Tibial artery (tissue), 4 donors: ENCODE data around the gene MRPL42.

Experiments
- DNase-seq, 2 donors: peaks; one replicate each; pipeline ENCODE4 v3.0.0-alpha.2; 2019
- H3K27ac ChIP-seq, 2 donors: fragments of 200-600 bp; sonication (generic) in 1 of 2; 1 replicate in 1 of 2; 2 replicates in 1 of 2; pipeline ENCODE4 v1.5.1; 2018 to 2019; ENCODE audit warnings: mild to moderate bottlenecking in 1 of 2
- H3K27me3 ChIP-seq, 2 donors: fragments of 200-600 bp; sonication (generic) in 1 of 2; one replicate each; pipeline versions ENCODE4 v1.5.1 to v1.6.0; 2016 to 2019
- H3K36me3 ChIP-seq, 3 donors: fragments of 200-600 bp; sonication (generic) in 2 of 3; one replicate each; pipeline ENCODE4 v1.5.1; 2016 to 2019; ENCODE audit warnings: mild to moderate bottlenecking in 2 of 3
- H3K4me1 ChIP-seq, 4 donors: fragments of 200-600 bp; sonication (generic) in 2 of 4; 1 replicate in 3 of 4; 2 replicates in 1 of 4; pipeline ENCODE4 v1.5.1; 2016 to 2019
- H3K4me3 ChIP-seq, 2 donors: fragments of 200-600 bp; sonication (generic) in 1 of 2; 1 replicate in 1 of 2; 2 replicates in 1 of 2; pipeline ENCODE4 v1.5.1; 2018 to 2019; ENCODE audit warnings: mild to moderate bottlenecking in 2 of 2
- H3K9me3 ChIP-seq, 3 donors: fragments of 200-600 bp; sonication (generic) in 1 of 3; one replicate each; pipeline ENCODE4 v1.5.1; 2016 to 2019
- intact Hi-C: fragments of 100-400 bp; cut with DNase I; formaldehyde crosslinking; loops from one replicate; pipeline ENCODE4 v1.15.0; 2023; ENCODE audit warnings: low total_unique reads
- TF ChIP-seq, protein P1 (sequence below), 2 experiments: fragments of 200-600 bp in 1 of 2; fragments of 450-650 bp in 1 of 2; IDR thresholded peaks; one replicate each; pipeline ENCODE4 v1.5.1; 2017 to 2019; ENCODE audit warnings: antibody characterized with exemption in 2 of 2, mild to moderate bottlenecking in 1 of 2, moderate library complexity in 1 of 2

MRPL42 gene

DNA sequence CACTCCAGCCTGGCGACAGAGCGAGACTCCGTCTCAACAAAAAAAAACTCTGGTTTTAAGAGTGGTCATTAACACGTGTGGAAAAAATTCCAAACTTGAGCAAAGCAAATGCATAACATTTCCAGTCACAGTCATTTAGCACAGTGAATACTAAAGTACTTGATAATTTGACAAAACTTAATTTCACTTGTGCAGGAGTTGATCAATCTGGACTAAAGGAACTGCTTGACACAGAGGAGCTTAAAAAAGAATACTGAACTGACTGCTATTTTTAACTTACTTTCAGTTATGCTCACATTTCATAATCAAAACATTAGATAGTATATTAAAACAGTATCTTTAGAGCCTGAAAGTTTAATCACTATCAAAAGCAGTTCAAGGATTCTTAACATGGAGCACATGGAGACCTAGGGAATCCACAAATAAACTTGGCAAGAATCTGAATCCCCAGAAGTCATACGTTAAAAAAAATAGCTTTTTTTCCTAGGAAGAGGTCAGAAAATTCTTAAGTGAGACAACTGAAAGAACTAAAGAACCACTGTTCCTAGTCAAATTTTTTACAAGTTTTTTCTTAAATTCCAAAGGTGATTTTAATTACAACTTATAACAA is 33.0 kb upstream of the MRPL42 start:
- intact Hi-C loops: no loop called here
- Histone ChIP-seq H3K27ac (peak overlapping the region; percentile 44), H3K27me3 (no peaks in the 10 kb centered on the region), H3K9me3 (no peaks in the 10 kb centered on the region), H3K36me3 (no peaks in the 10 kb centered on the region), H3K4me3 (peak overlapping the region; percentile 2 to 29), H3K4me1 (peaks cover 0 to 81% (median 27%) of the 10 kb centered on the region in 4 donors)
- TF ChIP-seq, protein P1, sequence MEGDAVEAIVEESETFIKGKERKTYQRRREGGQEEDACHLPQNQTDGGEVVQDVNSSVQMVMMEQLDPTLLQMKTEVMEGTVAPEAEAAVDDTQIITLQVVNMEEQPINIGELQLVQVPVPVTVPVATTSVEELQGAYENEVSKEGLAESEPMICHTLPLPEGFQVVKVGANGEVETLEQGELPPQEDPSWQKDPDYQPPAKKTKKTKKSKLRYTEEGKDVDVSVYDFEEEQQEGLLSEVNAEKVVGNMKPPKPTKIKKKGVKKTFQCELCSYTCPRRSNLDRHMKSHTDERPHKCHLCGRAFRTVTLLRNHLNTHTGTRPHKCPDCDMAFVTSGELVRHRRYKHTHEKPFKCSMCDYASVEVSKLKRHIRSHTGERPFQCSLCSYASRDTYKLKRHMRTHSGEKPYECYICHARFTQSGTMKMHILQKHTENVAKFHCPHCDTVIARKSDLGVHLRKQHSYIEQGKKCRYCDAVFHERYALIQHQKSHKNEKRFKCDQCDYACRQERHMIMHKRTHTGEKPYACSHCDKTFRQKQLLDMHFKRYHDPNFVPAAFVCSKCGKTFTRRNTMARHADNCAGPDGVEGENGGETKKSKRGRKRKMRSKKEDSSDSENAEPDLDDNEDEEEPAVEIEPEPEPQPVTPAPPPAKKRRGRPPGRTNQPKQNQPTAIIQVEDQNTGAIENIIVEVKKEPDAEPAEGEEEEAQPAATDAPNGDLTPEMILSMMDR (IDR thresholded peaks at IDR 0.05): no peak
- no peak for DNase-seq

DNA sequence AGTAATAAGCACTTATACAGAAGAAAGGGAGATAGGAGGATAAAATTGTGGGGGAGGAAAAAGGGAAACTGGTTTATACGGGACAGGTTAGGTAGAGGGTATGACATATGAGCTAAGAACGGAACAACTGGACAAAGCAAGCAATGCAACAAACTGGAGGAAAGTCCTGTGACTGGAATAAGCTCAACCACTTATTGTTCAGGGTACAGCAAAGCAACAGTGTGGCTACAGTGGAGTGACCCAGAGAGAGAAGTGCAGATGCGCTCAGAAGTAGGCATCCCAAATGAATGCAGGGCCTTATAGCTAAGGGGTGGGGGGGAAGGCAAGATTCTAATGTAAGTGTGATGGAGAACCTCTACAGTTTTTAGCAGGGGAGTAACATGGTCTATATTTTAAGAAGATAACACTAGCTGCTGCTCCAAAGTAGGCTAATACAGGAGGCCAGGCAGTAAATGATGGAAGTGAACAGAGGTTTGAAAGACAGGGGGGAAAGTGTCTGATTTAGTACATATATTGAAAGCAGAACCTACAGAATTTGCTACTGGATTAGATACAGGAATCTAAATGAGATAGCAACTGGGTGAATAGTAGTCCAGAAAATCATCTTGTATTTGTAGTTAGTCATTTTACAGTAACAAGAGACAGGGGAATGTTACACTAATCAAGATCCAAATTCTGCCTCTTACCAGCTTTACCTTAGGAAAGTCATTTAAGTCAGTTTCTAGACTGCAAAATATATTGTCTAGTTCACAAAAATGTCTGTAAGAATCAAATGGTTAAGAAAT is 28.9 kb upstream of the MRPL42 start:
- no peak for DNase-seq
- Histone ChIP-seq H3K4me1 (peaks cover 0 to 74% (median 35%) of the 10 kb centered on the region in 4 donors), H3K9me3 (no peaks in the 10 kb centered on the region), H3K27me3 (no peaks in the 10 kb centered on the region), H3K36me3 (no peaks in the 10 kb centered on the region), H3K4me3 (no peak overlapping the region), H3K27ac (no peak overlapping the region)
- TF ChIP-seq, protein P1 (IDR thresholded peaks at IDR 0.05): no peak
- intact Hi-C loops: no loop called here

DNA sequence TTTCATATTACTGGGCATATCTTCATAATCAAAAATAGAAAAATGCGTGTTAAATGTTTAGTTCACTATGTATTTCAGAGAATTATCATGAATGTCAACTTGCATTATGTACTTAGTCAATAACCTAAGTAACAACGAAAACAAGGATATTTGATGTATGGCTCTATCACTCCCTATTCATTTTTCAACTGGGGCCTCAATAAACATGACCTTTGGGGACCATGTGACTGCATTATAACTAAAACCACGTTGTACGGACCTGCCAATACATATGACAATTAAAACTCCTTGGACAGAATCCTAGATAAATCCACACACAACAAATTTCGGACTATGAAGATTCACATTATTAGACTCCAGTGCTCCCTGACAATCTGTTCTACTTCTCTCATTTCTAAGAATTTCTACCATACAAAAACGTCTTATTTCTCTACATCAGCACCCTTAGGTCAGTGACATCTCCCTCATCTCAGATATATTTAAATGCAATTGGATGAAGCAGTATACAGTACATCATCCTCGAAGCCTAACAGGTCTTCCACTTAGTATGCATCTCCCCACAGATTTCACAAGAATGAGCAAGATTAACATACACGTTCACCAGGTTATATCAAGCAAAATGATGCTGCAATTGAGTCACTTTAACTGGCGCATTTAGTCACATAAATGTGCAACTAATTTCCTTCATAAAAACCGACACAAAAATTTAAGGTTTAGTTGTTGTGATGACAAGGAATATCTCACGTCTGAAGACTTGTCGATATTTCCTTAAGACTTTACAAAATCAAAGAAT is 27.1 kb upstream of the MRPL42 start:
- Histone ChIP-seq H3K4me3 (peak overlapping the region; percentile 95 to 100), H3K9me3 (no peaks in the 10 kb centered on the region), H3K27ac (peak overlapping the region in 1 of 2 donors; percentile 98), H3K36me3 (no peaks in the 10 kb centered on the region), H3K27me3 (no peaks in the 10 kb centered on the region), H3K4me1 (peaks cover 0 to 58% (median 25%) of the 10 kb centered on the region in 4 donors)
- TF ChIP-seq, protein P1 (IDR thresholded peaks at IDR 0.05): no peak
- intact Hi-C loops: no loop called here
- DNase-seq: no peak

DNA sequence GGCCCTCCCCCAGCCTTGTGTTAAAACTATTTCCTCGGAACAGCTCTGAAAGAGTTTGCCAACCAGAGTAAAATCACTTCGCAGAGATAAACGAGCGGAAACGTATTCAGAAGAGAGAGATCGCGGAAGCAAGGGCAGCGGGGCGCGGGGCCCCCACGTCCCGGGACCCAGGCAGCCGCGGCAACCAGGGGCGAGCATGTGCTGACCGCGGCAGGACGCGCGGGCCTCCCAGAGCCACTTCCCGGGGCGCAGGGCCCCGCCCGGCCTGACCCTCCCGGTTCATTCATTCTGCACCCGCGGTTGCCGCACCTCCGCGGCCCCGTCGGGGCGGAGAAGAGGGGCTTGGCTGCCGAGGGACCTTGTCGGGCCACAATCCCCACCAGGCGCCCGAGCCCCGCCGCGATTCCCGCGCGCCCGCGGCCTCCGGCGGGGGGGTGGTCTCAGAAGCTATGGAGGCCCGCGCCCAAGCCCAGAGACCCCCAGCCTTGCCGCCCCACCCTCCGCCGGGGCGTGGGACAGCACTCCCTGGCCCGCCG is 26.2 kb upstream of the MRPL42 start:
- peak overlapping the region; percentile 95 to 100 for H3K4me3 ChIP-seq
- no peaks in the 10 kb centered on the region for H3K9me3 ChIP-seq
- no peaks in the 10 kb centered on the region for H3K27me3 ChIP-seq
- DNase-seq: peak in 1 of 2 donors; percentile 74
- TF ChIP-seq, protein P1 (IDR thresholded peaks at IDR 0.05): no peak
- peak overlapping the region; percentile 98 for H3K27ac ChIP-seq
- H3K4me1 ChIP-seq: peaks cover 0 to 49% (median 24%) of the 10 kb centered on the region in 4 donors
- intact Hi-C loops: no loop called here
- no peaks in the 10 kb centered on the region for H3K36me3 ChIP-seq

DNA sequence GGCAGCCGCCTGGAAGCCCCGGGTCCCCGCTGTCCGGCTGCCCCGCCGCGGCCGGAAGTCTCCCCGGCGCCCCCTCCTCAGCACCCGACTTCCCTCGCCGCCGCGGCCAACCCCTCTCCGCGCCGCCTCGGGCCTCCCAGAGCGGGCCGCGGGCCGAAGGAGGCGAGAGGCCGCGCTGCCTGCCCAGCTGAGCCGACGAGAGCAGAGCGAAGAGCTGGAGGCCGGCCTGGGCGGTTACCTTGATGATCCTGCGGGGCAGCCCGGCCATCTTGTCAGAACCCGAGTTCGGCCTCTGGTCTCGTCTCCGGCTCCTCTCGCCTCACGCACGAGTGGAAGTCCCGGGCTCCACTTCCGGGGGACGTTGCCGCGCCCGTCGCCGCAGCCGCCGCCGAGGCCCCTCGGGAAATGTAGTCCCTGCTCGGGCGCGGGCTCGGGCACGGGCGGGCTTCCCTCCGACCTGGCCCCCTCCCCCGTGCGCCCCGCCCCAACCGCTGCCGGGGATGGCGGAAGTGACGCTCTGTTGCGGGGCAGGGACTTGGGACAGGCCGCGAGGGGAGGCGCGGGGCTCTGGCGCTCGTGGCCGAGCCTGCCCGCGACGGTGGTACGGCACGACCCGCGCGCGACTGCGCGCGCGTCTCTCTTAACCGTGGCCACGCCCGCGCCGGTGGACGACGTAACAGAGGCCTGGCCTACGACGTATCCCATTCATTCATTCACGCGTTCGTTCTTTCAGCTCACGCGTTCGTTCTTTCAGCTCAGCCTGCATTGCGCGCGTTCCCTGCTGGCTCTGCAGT is 25.5 kb upstream of the MRPL42 start, which contains the start of gene UBE2N:
UBE2N (minus strand) TSS at position 331 of the 794 bp plus-strand sequence; CDS start at position 268, 63 bp downstream.
- intact Hi-C loops: no loop called here
- H3K4me3 ChIP-seq: peak within 1 kb of the TSS; percentile 95 to 100
- H3K4me1 ChIP-seq: peaks cover 0 to 42% (median 24%) of the 10 kb centered on the region in 4 donors
- DNase-seq: peak; percentile 92 to 97
- TF ChIP-seq, protein P1 (IDR thresholded peaks at IDR 0.05): peak in 1 of 2 experiments; percentile 7
- H3K27ac ChIP-seq: peak within 1 kb of the TSS; percentile 98
- H3K36me3 ChIP-seq: no peaks in the 10 kb centered on the region
- no peaks in the 10 kb centered on the region for H3K9me3 ChIP-seq
- H3K27me3 ChIP-seq: no peaks in the 10 kb centered on the region
